Mucosa of descending colon (tissue), 3 donors: ENCODE results near the gene STUM. TPM values are rescaled to one million over a fixed set of nuclear protein-coding genes. Genes with fewer than 3 reads are reported as not detected.

Experiments
- ATAC-seq: fragments of 200-7000 bp; cut with Tn5 transposase; one replicate; pipeline ENCODE4 v1.9.1; 2020; ENCODE audit warnings: mild to moderate bottlenecking, moderate library complexity
- DNase-seq, 3 donors: peaks; one replicate each; pipeline ENCODE4 v3.0.0-alpha.2; 2020
- H3K36me3 ChIP-seq: fragments of 200-600 bp; one replicate; pipeline ENCODE4 v1.8.0; 2021; ENCODE audit warnings: low read depth, mild to moderate bottlenecking
- H3K4me1 ChIP-seq: fragments of 200-600 bp; one replicate; pipeline ENCODE4 v1.8.0; 2021; ENCODE audit warnings: low read depth, mild to moderate bottlenecking
- H3K4me3 ChIP-seq: fragments of 200-600 bp; one replicate; pipeline ENCODE4 v1.8.0; 2021; ENCODE audit warnings: mild to moderate bottlenecking
- H3K9me3 ChIP-seq: fragments of 200-600 bp; one replicate; pipeline ENCODE4 v1.8.0; 2021; ENCODE audit warnings: mild to moderate bottlenecking
- CTCF ChIP-seq: fragments of 200-600 bp; IDR thresholded peaks from one replicate; pipeline ENCODE4 v1.8.0; 2022; ENCODE audit warnings: antibody characterized with exemption, mild to moderate bottlenecking
- intact Hi-C, 2 donors: fragments of 100-400 bp; cut with DNase I in 1 of 2; cut with micrococcal nuclease in 1 of 2; formaldehyde crosslinking; loops; one replicate each; pipeline versions ENCODE4 v1.11.0 to v1.11.1; 2022; cut with DNase I, micrococcal nuclease
- total RNA-seq, 3 donors: library from RNA; stranded (reverse); fragmentation: NEBNext Ultra II Directional in 2 of 3; extraction: Animal tissue kit (Norgen Biotek cat#: 25700) in 2 of 3; gene quantifications; one replicate each; pipeline versions ENCODE4 v1.2.1 to v1.2.4, GENCODE V29; 2021 to 2023
- donor health status: DM: no; HTN: no; CAD: no; lungs with moderate emphysema.
- donor health status: DM: no; HTN: no; CAD: no.
- donor health status: DM: no; HTN: yes; CAD: no.

The STUM gene
- total RNA-seq, 3 donors from 2014 or later = 1.2 to 18.4 (median 4.9) TPM

GRCh38 chr1:226618380-226618779 lies 69.8 kb downstream of the STUM start:
- ATAC-seq = no peak
- Histone ChIP-seq H3K9me3 (peaks cover 8% of the 10 kb centered on the region), H3K4me3 (no peak overlapping the region), H3K4me1 (no peaks in the 10 kb centered on the region), H3K36me3 (no peaks in the 10 kb centered on the region)
- no peak for TF ChIP-seq CTCF
- intact Hi-C loops = loop anchor here in 1 of 2 donors (10.0 kb wide), 1 partner anchor 194 kb away; no protein-coding TSS in a partner anchor
- no peak for DNase-seq

- Histone ChIP-seq H3K36me3 (no peaks in the 10 kb centered on the region), H3K4me1 (no peaks in the 10 kb centered on the region), H3K9me3 (peaks cover 8% of the 10 kb centered on the region), H3K4me3 (no peak overlapping the region)
- ATAC-seq (no peak), DNase-seq (no peak)
- TF ChIP-seq CTCF = no peak
- intact Hi-C loops = loop anchor here in 1 of 2 donors (10.0 kb wide), 1 partner anchor 194 kb away; no protein-coding TSS in a partner anchor
These were observed 70.5 kb downstream of the STUM start for GRCh38 chr1:226619031-226619430.

- Histone ChIP-seq H3K4me1 (peaks cover 5% of the 10 kb centered on the region), H3K9me3 (peaks cover 8% of the 10 kb centered on the region), H3K4me3 (no peak overlapping the region), H3K36me3 (no peaks in the 10 kb centered on the region)
- intact Hi-C loops = no loop called here
- TF ChIP-seq CTCF = no peak
- ATAC-seq = no peak
- DNase-seq = no peak
These were observed 73.4 kb downstream of the STUM start for GRCh38 chr1:226622012-226622411.

- peaks cover 8% of the 10 kb centered on the region for H3K4me1 ChIP-seq
- no peak for TF ChIP-seq CTCF
- no peaks in the 10 kb centered on the region for H3K36me3 ChIP-seq
- ATAC-seq (no peak), DNase-seq (no peak)
- H3K9me3 ChIP-seq = peaks cover 8% of the 10 kb centered on the region
- intact Hi-C loops = no loop called here
- H3K4me3 ChIP-seq = no peak overlapping the region
These were observed 76.0 kb downstream of the STUM start for GRCh38 chr1:226624526-226624925.

- peaks cover 8% of the 10 kb centered on the region for H3K9me3 ChIP-seq
- ATAC-seq (no peak), DNase-seq (no peak)
- no peaks in the 10 kb centered on the region for H3K36me3 ChIP-seq
- TF ChIP-seq CTCF = no peak
- peaks cover 8% of the 10 kb centered on the region for H3K4me1 ChIP-seq
- intact Hi-C loops = no loop called here
- H3K4me3 ChIP-seq = no peak overlapping the region
These were observed 76.8 kb downstream of the STUM start for GRCh38 chr1:226625326-226625725.
